HG03521 (cell line): ENCODE data around the gene PDP2.

Experiments used
- ATAC-seq: cut with Tn5 transposase; IDR thresholded peaks from one replicate; pipeline ENCODE4 v1.9.1; 2021; ENCODE audit warnings: mild to moderate bottlenecking, moderate library complexity; ENCODE audit not compliant: unreplicated experiment

Gene PDP2, protein sequence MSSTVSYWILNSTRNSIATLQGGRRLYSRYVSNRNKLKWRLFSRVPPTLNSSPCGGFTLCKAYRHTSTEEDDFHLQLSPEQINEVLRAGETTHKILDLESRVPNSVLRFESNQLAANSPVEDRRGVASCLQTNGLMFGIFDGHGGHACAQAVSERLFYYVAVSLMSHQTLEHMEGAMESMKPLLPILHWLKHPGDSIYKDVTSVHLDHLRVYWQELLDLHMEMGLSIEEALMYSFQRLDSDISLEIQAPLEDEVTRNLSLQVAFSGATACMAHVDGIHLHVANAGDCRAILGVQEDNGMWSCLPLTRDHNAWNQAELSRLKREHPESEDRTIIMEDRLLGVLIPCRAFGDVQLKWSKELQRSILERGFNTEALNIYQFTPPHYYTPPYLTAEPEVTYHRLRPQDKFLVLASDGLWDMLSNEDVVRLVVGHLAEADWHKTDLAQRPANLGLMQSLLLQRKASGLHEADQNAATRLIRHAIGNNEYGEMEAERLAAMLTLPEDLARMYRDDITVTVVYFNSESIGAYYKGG

DNA sequence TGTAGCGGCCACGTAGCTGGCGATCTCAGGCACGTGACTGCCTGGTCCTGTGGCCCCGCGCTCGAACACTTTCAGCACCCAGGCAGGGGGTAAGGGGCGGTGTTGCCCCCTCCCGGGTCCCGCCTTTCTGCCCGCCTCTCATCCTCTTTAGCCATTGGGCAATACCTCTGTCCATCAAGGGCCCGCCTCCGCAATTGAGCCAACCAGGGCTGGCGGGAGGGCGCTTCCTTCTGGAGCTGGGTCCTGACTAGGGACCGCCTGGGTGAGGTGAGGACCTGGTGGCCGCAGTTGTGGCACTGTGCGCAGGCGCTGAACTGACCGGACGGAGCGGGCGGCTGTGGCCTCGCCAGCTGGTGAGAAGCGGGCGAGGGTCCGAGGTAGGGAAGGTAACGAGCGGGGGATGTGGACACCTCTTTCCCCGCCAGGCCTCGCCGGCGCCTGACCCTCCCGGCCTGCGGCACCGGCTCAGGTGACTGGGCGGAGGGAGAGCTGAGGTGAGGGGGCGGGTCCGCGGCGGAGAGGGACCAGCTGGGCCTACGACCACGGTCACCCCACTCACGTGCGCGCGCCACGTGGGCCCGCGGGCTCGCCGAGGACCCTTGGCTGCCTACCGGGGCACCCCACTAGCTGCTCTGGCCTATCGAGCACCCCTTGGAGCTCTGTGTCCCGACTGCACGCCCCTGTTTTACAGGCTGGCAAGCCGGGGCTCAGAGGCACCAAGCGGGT lies at the start of gene PDP2:
PDP2 (plus strand) TSS at position 228 of the 726 bp plus-strand sequence. CDS start 3,770 bp downstream, outside the sequence.
- ATAC-seq = peak; percentile 91

DNA sequence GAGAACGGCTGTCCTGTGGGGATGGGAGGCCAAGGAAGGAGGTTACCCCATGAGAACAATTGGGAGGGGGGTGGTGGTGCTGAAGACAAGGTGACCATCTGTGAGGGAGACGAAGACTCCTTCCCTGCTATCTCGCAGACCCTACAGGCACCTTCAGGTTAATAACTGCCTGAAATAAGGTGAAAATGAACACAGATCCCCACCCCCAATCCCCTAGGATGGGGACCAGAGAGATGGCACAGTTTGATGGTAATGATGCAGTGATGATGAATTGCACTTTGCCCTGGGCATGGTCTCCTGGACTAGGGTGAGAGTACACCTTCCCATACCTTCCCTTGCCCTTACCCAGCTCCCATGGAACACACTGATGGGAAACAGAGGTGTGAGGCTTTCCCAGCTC lies 48.1 kb upstream of the PDP2 start:
- no peak for ATAC-seq

DNA sequence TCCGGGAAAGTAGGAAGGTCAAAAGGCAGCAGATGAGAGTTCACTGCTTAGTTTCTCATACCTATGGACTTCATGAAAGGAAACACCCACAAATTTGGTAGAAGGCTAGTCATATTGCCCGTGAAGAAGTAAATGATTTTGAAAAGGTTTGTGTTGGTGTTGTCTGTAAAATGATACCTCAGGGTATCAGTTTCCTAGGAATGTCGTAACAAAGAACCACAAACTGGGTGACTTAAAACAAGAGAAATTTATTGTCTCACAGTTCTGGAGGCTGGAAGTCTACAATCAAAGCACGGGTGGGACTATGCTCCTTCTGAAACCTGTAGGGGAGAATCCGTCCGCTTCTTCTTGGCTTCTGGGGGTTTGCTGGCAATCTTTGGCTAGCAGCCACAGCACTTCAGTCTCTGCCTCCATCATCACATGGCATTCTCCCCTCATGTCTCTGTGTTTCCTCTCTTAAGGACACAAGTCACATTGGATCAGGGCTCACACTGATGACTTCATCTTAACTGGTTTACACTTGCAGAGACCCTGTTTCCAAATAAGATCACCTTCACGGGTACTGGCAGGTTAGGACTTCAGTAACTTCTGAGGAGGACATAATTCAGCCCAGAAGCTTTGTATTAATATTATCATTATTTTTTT lies 47.5 kb upstream of the PDP2 start:
- ATAC-seq = no peak

DNA sequence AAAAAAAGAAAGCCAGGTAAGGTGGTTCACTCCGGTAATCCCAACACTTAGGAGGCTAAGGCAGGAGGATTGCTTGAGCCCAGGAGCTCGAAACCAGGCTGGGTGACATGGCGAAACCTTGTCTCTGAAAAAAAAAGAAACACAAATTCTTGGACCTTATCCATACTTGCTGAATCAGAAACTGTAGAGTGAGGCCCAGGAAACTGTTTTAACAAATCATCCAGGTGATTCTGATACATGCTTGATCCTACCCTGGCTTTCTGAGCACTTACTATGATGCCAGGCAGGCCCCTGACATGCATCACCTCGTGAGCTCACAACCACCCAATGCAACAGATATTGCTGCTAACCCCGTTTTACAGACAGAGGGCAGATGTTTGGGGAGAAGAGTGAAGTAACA lies 45.6 kb upstream of the PDP2 start:
- ATAC-seq = no peak

DNA sequence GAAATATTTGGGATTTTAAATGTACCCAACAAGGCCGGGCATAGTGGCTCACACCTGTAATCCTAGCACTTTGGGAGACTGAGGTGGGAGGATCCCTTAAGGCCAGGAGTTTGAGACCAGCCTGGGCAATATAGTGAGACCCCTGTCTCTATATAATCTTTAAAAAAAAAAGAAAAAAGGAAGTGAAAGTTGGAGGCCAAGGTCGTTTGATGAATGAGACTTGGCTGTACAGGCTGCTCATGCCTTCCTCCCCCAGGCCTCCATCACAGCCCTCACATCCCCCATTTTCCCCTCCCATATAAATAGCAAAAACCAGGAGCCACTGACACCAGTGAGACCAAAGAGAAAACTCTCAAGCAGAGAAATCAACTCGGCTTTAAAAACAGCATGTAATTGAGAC lies 39.4 kb upstream of the PDP2 start:
- ATAC-seq = no peak

DNA sequence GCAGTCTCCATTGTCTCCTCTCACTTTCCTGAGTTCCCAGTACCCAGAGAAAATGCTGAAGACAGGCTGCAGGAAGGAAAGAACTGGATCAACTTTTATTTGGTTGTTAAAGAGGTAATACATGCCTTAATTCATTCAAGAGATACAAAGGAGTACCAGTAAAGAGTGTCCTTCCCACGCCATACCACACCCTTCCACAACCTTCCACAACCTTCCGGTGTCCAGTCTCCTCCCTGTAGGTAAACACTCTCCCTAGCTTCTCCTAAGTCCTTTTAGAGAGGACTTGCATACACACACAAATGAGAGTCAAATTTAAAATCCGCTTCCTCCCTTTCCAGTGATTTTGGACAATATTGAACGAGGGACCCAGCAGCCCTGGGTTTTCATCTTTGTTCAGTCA lies 38.9 kb upstream of the PDP2 start:
- ATAC-seq = no peak

DNA sequence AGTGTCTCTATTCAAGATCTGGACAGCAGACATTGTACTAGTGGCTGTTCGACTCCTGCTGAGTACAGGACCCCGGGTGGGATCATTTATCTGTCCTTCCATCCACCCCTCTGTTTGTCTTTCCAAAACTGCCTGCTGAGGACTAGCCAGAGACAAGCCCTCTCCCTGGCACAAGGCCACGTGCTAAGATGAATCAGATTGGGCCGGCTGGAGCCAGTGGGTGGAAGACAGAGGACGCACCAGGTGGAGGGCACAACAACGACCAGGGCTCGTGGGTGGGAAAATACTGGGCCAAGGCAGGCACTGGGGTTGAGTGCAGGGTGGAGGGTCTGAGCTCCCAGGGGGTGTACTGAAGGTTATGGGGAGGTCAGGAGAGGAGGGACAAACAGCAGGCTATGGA lies 37.5 kb upstream of the PDP2 start:
- no peak for ATAC-seq

DNA sequence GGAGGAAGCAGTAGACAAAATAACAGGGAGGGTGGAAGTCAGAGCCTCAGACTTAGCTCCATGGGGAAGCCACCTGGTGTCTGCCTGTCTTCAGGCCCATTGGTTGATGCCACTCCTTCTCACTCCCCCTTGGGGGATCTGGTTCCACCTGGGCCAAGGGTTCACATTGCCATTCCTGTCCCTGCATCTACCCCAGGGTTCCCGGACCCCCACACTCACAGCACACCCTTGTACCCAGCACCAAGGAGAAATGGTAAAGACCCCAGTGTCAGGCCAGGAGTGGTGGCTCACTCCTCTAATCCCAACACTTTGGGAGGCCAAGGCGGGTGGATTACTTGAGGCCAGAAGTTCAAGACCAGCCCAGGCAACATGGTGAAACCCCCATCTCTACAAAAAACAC lies 37.1 kb upstream of the PDP2 start:
- no peak for ATAC-seq

DNA sequence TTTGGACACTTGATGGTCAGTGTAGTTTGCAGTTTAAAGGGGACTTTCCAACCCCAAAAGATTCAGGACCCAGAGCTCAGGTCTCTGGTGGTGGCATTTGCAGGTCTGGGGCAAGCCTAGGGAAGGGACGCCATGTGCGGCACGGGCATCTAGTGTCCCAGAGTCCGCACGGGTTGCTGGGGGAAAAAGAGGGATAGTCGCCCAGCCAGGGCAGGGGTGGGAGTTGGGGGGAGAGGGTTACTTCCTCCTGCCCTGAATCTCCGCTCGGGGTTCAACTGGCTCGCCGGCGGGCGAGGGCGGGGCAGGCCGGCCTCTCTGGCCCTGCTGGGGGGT lies 36.3 kb upstream of the PDP2 start:
- ATAC-seq = no peak

DNA sequence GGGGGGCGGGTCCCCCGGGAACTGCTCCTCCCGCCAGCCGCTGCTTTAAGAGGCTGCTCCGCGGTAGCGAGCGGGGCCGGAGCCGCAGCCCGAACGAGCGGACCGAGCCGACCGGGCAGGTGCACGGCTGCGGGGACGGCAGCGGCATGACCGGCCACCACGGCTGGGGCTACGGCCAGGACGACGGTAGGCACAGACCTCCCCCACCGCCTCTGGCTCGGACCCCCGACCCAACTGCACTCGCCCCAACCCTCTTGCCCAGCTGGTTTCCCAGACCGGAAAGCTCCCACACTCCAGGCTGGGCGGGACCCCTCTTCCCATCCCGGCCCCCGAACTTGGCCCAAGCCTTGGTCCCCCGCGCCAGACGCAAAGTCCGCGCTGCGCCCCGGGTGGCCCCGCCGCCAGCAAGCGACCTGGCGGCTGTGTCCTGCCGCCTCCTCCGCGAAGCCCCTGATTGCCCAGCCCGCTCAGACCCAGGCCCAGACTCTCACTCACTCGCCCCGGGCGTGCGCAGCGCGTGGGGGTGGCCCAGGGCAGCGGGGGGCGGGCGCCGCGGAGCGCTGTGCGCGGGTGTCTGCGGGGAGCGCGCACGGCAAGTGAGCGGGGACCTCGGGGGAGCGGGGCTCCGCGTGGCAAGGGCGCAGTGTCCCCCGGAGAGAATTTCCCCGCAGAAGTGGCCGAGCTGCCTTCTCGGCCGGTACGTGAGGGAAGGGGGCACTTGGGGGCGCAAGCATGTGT lies 35.8 kb upstream of the PDP2 start, which contains the start of gene CA7:
CA7 (plus strand) TSS at position 73 of the 738 bp plus-strand sequence; CDS start at position 147, 74 bp downstream.
- no peak for ATAC-seq

DNA sequence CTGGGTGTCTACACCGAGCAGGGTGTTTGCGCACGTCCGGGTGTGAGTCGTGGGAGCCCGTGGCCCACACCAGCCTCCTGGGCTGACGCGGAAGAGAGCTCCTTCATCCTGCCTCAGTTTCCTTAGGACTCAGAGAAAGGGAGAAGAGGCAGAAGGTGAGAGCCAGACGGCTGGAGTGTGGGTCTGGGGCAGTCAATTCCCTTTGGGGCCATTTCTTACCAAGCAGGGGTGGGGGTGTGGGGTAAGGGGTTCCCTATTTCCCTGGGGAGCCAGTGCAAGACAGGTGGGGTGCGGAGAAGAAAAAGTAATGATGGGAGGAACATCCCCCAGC lies 35.3 kb upstream of the PDP2 start:
- ATAC-seq = no peak

DNA sequence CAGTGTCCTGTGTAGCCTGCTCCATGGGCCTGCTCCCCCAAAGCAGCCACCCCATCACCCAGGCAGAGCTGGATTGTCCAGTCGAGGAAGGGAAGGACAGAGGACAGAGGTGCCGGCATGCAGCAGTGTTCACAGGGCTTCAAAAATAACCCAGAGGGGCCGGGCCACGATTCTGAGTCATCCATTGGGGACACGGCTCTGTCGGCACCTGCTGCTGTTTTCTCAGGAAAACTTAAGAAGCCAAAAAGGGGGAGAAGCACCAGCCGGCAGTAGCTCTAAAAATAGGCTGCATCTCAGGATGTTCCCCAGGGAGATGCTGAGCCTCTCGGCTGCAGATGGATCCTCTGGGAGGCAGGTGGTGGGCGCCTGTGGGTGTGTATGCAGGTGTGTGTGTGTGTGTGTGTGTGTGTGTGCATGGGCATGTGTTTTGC lies 34.5 kb upstream of the PDP2 start:
- ATAC-seq = no peak

DNA sequence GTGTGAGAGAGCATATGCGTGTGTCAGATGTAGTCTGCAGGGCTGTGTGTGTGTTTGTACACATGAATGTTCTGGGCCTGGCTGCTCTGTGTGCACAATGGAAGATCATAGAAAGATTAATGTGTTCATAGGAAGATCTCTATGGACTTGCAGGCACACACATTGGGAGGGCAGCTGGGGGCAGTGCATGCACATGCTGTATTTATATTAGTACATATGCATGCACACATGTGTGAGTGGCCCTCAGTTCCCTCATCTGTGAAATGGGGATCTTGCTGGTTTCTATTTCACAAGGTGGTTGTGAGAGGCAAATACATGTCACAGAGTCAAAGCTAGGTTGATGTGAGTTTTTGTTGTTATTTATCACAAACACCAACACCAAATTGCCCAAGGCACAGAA lies 34.0 kb upstream of the PDP2 start:
- no peak for ATAC-seq

DNA sequence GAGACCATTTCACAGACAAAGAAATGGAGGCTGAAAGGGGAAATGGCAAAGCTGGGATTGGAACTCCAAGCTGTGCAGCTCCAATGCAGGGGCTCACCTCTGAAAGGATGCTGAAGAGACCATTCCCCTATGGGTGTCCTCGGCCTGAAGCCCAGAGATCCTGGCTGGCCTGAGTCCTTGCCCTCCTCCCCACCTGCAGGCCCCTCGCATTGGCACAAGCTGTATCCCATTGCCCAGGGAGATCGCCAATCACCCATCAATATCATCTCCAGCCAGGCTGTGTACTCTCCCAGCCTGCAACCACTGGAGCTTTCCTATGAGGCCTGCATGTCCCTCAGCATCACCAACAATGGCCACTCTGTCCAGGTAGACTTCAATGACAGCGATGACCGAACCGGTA lies 33.5 kb upstream of the PDP2 start:
- no peak for ATAC-seq

DNA sequence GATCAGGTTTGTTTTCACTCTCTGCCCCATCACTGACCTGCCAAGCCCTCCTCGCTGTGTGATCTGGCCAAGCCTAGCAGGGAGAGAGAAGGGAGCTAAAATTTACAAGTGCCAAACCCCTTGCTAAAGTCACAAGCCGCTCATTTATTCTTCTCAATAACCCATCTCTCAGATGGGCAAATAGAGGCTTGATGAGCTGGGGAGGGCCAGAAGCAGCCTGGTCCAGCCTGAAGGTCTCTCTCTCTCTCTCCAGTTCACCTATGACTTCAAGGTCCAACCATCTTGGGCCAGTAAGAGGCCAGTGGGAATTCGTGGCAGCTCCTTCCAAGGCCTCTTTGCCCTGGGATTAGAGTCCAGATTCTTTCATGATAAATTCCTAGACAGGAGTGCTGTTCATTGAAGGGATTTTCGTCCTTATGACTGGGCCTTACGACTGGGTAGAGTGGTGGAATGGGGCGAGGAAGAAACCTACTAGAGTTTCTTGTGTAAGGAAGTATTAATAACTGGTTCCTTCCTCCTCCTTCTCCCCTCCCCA lies 32.7 kb upstream of the PDP2 start:
- ATAC-seq = no peak

DNA sequence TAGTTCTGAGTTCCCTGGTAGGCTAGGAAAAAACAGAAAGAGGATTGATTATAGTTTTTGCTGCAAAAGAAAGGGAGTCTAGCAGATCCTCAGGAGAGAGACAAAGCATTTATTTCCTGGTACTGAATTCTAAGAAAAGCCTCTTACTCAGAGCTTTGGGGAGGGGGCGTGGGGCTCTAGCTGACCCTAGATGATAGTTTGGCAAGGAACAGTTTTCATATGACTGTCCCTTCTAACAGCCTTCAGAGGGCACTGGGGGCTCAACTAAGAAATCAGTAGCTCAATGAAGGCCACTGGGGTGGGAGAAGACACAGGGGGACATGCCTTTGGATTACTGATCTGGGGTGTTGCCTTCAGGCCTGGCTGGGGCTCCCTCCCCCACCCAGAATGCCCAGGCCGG lies 32.1 kb upstream of the PDP2 start:
- no peak for ATAC-seq

DNA sequence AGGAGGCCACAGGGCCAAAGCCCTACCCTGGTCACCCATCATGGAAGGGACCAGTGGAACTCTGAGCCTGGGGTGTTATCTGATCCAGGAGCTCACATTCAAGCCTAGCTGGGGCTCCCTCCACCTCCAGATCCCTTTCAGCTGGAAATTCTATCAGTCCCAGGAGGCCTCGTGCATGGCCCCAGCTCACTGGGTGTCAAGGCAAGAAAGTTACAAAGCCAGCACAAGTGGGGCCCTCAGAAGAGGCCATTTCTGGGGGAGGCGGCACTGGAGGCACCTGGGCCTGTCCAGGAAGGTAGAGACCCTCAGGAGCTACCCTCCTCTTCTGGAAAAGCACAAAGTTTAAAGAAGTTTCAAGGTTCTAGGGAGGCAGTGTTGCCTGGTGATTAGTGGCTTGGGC lies 31.3 kb upstream of the PDP2 start:
- ATAC-seq = no peak

DNA sequence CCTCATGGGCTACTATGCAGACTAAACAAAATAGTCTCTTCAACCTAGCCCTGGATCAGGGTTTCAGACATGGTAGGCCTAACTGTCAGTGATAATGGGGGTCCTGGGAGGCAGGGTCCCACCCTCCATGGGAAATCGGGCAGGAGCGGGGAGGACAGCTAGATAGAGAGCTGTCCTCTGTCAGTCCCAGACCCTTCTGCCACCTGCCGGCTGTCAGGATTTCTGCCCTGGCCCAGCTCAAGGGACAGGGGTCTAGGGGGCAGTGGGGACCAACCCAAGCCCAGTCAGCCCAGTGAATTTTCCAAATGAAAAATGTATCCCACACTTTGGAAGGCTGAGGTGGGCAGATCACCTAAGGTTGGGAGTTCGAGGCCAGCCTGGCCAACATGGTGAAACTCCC lies 30.8 kb upstream of the PDP2 start:
- no peak for ATAC-seq

DNA sequence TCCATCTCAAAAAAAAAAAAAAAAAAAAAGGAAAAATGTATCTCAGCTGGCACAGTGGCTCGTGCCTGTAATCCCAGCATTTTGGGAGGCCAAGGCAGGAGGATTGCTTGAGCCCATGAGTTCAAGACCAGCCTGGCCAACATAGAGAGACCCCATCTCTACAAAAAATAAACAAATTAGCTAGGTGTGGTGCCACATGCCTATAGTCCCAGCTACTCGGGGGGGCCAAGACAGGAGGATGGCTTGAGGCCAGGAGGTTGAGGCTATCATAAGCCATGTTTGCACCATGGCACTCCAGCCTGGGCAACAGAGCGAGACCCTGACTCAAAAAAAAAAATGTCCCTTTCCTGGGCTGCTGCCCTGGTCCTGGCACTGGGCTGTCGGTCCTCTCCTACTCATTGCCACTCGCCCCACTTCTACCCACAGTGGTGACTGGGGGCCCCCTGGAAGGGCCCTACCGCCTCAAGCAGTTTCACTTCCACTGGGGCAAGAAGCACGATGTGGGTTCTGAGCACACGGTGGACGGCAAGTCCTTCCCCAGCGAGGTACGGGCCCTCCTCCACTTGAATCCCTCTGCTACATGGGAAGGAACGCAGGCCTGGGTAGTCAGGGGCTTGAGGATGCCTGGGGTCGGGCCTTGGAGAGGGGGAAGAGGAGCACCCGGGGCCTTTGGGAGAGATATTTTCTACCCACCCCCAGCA lies 30.1 kb upstream of the PDP2 start:
- no peak for ATAC-seq
